ENCODE results near the gene NAT8.
"Not testable (repeated sequence)": the region's sequence is repeated elsewhere in the genome, so short reads cannot be mapped to it uniquely, and the experiment has no call there.

Gene NAT8

DNA sequence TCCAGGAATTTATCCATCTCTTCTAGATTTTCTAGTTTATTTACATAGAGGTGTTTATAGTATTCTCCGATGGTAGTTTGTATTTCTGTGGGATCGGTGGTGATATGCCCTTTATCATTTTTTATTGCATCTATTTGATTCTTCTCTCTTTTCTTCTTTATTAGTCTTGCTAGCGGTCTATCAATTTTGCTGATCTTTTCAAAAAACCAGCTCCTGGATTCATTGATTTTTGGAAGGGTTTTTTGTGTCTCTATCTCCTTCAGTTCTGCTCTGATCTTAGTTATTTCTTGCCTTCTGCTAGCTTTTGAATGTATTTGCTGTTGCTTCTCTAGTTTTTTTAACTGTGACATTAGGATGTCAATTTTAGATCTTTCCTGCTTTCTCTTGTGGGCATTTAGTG is 25.0 kb upstream of the NAT8 start:
- H3K27ac ChIP-seq (ENCODE audit: low read depth, low read length); H3K27me3 ChIP-seq (ENCODE audit: control insufficient read depth, insufficient read depth, low read length); H3K36me3 ChIP-seq (ENCODE audit: control insufficient read depth, insufficient read depth, low read length); H3K4me1 ChIP-seq (ENCODE audit: control insufficient read depth, insufficient read depth, low read length); H3K9ac ChIP-seq (ENCODE audit: low read length); H3K4me3 ChIP-seq (ENCODE audit: low read length): not testable (repeated sequence)

DNA sequence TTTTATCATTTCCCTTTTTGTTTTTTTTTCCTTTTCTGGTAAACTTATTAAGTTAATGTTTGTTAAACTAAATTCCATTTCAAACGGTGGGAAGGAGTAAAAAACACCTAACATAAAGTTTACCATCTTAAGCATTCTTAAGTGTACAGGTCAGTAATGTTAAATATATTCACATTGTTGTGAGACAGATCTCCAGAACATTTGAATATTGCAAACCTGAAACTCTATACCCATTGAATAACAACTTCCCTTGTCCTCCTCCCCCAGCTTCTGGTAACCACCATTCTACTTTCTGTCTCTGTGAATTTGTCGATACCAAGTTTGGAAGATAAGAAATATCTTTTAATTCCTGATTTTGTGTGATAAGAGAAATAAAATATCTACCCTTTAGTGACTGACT is 12.0 kb upstream of the NAT8 start:
- no peaks in the 10 kb centered on the region for H3K36me3 ChIP-seq (ENCODE audit: control insufficient read depth, insufficient read depth, low read length)
- H3K4me1 ChIP-seq (ENCODE audit: control insufficient read depth, insufficient read depth, low read length) = no peaks in the 10 kb centered on the region
- no peak overlapping the region for H3K4me3 ChIP-seq (ENCODE audit: low read length)
- no peaks in the 10 kb centered on the region for H3K27me3 ChIP-seq (ENCODE audit: control insufficient read depth, insufficient read depth, low read length)
- no peak overlapping the region for H3K27ac ChIP-seq (ENCODE audit: low read depth, low read length)
- no peak overlapping the region for H3K9ac ChIP-seq (ENCODE audit: low read length)

DNA sequence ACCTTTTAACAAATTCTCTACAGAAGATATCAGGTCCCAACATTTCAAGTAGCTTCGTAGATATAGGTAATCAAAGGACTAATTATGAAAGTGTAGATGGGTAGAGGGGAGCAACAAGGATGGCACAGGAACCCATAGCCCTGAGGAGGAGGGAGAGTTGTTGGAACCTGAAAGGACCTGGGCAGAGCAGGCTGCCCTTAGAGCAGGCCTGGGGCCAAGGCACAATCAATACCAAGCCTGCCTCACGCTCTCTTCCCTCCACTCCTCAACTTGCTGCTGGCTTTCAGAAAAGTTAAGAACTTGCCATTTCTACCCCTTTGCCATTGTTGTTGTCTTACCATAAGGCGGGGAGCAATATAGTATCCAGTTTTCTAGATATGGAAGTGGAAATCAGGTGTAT is 10.1 kb upstream of the NAT8 start:
- no peaks in the 10 kb centered on the region for H3K36me3 ChIP-seq (ENCODE audit: control insufficient read depth, insufficient read depth, low read length)
- H3K9ac ChIP-seq (ENCODE audit: low read length) = no peak overlapping the region
- H3K4me1 ChIP-seq (ENCODE audit: control insufficient read depth, insufficient read depth, low read length) = no peaks in the 10 kb centered on the region
- H3K4me3 ChIP-seq (ENCODE audit: low read length) = no peak overlapping the region
- H3K27me3 ChIP-seq (ENCODE audit: control insufficient read depth, insufficient read depth, low read length) = no peaks in the 10 kb centered on the region
- no peak overlapping the region for H3K27ac ChIP-seq (ENCODE audit: low read depth, low read length)

DNA sequence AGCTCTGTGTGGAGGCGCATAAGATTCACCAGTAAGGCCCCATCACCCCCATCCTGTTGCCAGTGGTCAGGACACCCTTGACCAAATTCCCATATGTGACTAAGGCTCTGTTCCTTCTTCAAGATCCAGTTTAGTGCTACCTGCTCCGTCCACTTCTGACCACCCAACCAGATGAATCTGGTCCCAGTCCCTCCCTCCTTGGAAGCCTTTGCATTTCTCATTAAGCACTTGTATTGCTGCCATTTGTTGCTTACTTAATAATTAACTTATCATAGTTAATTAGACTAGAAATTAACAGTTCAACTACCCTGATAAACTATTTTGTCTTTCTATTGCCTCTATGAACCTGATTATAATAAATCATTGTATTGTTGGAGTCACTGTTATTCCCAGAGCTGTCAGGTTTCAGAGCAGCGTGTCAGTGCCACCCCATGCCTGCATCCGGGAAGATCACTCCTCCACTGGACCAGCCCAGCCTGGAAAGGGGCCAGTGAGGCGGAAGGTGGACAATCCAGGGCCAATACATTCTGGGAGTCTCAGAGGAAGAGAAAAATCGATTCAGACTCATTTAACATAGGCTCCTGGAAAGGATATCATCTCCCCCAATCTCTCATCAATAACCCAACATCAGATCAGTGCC is 9.5 kb upstream of the NAT8 start:
- Histone ChIP-seq H3K27ac (ENCODE audit: low read depth, low read length) (no peak overlapping the region), H3K4me3 (ENCODE audit: low read length) (no peak overlapping the region), H3K9ac (ENCODE audit: low read length) (no peak overlapping the region), H3K27me3 (ENCODE audit: control insufficient read depth, insufficient read depth, low read length) (no peaks in the 10 kb centered on the region), H3K4me1 (ENCODE audit: control insufficient read depth, insufficient read depth, low read length) (no peaks in the 10 kb centered on the region), H3K36me3 (ENCODE audit: control insufficient read depth, insufficient read depth, low read length) (no peaks in the 10 kb centered on the region)

DNA sequence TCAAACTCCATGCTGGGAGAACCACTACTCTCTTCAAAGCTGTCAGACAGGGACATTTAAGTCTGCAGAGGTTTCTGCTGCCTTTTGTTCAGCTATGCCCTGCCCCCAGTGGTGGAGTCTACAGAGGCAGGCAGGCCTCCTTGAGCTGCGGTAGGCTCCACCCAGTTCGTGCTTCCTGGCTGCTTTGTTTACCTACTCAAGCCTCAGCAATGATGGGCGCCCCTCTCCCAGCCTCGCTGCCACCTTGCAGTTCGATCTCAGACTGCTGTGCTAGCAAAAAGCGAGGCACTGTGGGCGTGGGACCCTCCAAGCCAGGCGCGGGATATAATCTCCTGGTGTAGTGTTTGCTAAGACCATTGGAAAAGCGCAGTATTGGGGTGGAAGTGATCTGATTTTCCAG is 5.5 kb upstream of the NAT8 start:
- not testable (repeated sequence) for H3K4me3 ChIP-seq (ENCODE audit: low read length); H3K27ac ChIP-seq (ENCODE audit: low read depth, low read length)

DNA sequence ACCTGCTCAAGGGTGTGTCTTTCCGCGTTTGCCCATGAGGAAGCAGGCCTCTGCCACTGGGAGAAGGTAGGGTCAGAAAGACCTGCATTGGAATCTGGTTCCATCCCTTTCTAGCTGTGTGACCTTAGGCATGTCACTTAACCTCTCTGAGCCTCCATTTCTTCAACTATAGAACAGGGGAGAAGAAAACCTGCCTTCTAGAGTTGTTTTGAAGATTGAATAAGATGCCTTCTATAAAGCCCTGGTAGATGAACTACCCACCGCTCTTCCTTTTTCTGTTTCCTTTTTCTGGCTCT is 507 bp downstream of the NAT8 start:
- Histone ChIP-seq H3K4me1 (ENCODE audit: control insufficient read depth, insufficient read depth, low read length) (no peaks in the 10 kb centered on the region), H3K9ac (ENCODE audit: low read length) (no peak overlapping the region), H3K27me3 (ENCODE audit: control insufficient read depth, insufficient read depth, low read length) (no peaks in the 10 kb centered on the region), H3K27ac (ENCODE audit: low read depth, low read length) (no peak overlapping the region), H3K4me3 (ENCODE audit: low read length) (no peak overlapping the region), H3K36me3 (ENCODE audit: control insufficient read depth, insufficient read depth, low read length) (no peaks in the 10 kb centered on the region)

More for the DNA sequence above, 5.5 kb upstream of the NAT8 start:
- H3K27me3 ChIP-seq (ENCODE audit: control insufficient read depth, insufficient read depth, low read length); H3K9ac ChIP-seq (ENCODE audit: low read length); H3K4me1 ChIP-seq (ENCODE audit: control insufficient read depth, insufficient read depth, low read length); H3K36me3 ChIP-seq (ENCODE audit: control insufficient read depth, insufficient read depth, low read length): not testable (repeated sequence)

DNA sequence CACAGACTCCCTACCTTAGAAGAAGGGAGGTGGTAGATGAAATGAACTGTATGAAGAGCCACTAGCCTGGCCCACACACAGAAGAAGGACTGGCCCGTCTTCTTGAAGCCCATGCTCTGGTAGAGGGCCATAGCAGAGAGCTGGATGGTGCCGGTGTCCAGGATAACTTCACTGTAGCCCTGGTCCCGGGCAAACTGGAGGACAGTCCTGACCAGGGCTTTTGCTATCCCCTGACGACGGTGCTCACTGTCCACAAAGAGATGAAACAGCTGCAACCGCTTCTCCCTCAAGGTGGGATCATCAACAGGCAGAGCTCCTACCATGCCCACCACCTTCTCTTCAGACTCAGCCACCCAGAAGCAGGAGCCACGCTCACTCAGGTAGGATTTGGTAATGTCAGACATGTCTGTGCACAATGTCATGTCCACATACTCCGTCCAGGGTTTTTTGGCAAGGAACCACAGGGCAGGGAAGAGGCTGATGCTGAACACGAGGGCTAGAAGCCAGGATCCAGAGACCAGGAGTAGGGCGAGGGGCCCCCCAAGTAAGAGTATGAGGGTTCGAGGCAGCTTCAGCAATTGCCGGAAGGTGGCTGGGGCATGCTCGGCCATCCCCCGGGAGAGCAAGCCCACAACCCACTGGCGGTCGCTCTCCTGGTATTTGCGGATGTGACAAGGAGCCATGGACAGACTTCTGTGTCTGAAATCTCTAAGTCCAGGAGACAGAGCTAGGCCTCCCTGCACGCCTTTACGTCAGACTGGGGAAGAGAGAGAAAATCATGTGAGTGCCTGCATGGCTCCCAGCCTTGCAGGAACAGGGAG is 1.1 kb downstream of the NAT8 start:
- H3K27ac ChIP-seq (ENCODE audit: low read depth, low read length) = no peak overlapping the region
- no peaks in the 10 kb centered on the region for H3K4me1 ChIP-seq (ENCODE audit: control insufficient read depth, insufficient read depth, low read length)
- H3K9ac ChIP-seq (ENCODE audit: low read length) = no peak overlapping the region
- H3K36me3 ChIP-seq (ENCODE audit: control insufficient read depth, insufficient read depth, low read length) = no peaks in the 10 kb centered on the region
- no peak overlapping the region for H3K4me3 ChIP-seq (ENCODE audit: low read length)
- no peaks in the 10 kb centered on the region for H3K27me3 ChIP-seq (ENCODE audit: control insufficient read depth, insufficient read depth, low read length)

DNA sequence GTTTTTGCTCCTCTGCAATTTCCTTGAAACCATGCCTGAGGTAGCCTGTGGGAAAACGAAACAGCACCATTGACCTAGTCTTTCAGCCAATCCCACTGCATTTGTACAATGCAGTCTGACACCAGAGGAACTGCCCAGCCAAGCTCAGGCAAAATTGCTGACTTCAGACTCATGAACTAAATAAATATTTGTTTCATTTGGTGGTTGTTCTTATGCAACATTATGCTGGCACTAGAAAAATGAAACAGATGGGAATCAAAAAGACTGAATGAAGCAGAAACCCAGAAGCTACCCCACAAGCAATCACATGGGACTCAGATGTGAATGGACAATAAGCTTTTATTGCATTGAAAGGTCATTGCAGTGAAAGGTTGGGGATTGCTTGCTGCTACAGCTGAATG is 1.7 kb downstream of the NAT8 start:
- no peak overlapping the region for H3K9ac ChIP-seq (ENCODE audit: low read length)
- H3K27me3 ChIP-seq (ENCODE audit: control insufficient read depth, insufficient read depth, low read length) = no peaks in the 10 kb centered on the region
- no peak overlapping the region for H3K27ac ChIP-seq (ENCODE audit: low read depth, low read length)
- H3K4me1 ChIP-seq (ENCODE audit: control insufficient read depth, insufficient read depth, low read length) = no peaks in the 10 kb centered on the region
- no peaks in the 10 kb centered on the region for H3K36me3 ChIP-seq (ENCODE audit: control insufficient read depth, insufficient read depth, low read length)
- H3K4me3 ChIP-seq (ENCODE audit: low read length) = no peak overlapping the region

DNA sequence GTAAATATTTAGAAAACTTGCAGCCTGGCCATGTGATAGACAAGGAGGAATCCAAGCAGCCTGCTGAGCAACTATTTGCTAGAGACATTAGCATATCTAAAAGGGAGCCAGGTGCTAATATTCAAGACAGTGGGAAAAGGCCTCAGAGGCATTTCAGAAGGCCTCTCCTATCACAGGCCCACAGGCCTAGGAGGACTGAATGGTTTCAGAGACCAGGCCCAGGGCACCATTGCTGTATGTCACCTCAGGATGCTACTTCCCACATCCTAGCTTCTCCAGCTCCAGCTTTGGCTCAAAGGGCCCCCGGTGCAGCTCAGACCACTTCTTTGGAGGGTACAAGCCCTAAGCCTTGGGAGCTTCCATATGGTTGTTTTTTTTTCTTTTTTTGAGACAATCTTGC is 3.8 kb downstream of the NAT8 start:
- Histone ChIP-seq H3K4me1 (ENCODE audit: control insufficient read depth, insufficient read depth, low read length) (no peaks in the 10 kb centered on the region), H3K27ac (ENCODE audit: low read depth, low read length) (no peak overlapping the region), H3K36me3 (ENCODE audit: control insufficient read depth, insufficient read depth, low read length) (no peaks in the 10 kb centered on the region), H3K27me3 (ENCODE audit: control insufficient read depth, insufficient read depth, low read length) (no peaks in the 10 kb centered on the region), H3K9ac (ENCODE audit: low read length) (no peak overlapping the region), H3K4me3 (ENCODE audit: low read length) (no peak overlapping the region)

DNA sequence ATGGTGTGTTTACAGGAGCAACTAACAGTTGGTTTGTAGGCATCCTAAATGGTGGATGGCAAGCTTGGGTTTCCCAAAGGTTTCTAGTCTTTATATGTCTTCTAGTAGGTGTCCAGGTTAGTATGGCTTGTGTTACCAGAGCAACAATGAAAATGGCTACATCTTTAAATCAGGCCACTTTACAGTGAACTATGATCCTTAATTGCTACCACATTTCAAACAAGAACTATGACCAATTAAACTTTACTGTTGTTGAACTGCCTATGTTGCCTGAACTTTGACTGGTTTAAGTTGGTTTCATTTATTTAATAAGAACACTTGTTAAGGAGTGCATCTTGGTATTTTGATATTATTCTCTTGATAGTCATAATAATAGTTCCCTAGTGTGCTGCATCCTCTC is 5.2 kb downstream of the NAT8 start:
- not testable (repeated sequence) for H3K27me3 ChIP-seq (ENCODE audit: control insufficient read depth, insufficient read depth, low read length); H3K9ac ChIP-seq (ENCODE audit: low read length); H3K36me3 ChIP-seq (ENCODE audit: control insufficient read depth, insufficient read depth, low read length); H3K27ac ChIP-seq (ENCODE audit: low read depth, low read length); H3K4me1 ChIP-seq (ENCODE audit: control insufficient read depth, insufficient read depth, low read length); H3K4me3 ChIP-seq (ENCODE audit: low read length)

DNA sequence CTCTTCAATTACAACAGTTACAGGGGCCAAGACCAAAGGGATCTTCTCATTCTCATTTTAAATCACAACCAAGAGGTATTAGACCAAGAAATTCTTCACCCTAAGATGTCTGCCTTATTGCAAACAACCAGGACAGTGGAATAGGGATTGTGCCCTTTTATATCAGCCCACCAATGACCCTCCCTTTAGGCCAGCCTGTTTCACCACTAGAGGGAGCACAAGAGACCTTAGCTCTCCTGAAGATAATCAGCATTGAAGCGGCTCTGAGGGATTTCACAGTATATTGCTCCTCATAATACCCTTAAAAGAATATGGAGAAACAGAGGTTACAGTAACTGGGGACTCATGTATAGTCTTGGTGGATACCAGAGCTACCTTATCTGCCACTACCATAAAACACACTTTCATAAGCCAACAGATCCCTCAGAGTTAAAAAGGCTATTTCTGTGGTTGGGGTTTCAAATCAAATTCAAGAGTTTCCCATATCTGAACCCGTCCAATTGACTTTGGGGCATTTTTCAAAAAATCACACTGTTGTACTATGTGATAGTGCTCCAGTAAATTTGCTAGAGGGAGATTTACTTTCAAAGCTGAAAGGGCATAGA is 11.5 kb downstream of the NAT8 start:
- not testable (repeated sequence) for H3K4me3 ChIP-seq (ENCODE audit: low read length); H3K36me3 ChIP-seq (ENCODE audit: control insufficient read depth, insufficient read depth, low read length); H3K27me3 ChIP-seq (ENCODE audit: control insufficient read depth, insufficient read depth, low read length); H3K9ac ChIP-seq (ENCODE audit: low read length); H3K27ac ChIP-seq (ENCODE audit: low read depth, low read length); H3K4me1 ChIP-seq (ENCODE audit: control insufficient read depth, insufficient read depth, low read length)

DNA sequence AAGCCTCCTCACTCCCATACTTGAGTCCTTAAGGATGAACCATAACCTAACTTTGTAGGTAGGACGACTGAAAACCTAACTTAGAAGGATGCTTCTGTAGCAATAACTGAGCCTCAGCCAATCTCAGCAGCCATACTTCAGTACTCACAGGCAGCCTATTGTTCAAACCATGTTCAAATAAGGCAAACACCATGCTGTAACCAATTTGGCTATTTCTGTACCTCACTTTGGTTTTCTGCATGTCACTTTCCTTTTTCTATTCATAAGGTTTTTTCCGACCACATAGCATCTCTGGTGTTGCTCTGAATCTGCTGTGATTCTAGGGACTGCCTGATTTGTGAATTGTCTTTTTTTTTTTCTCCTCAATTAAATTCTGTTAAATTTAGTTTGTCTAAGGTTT is 13.7 kb downstream of the NAT8 start:
- H3K4me3 ChIP-seq (ENCODE audit: low read length); H3K9ac ChIP-seq (ENCODE audit: low read length); H3K27ac ChIP-seq (ENCODE audit: low read depth, low read length); H3K27me3 ChIP-seq (ENCODE audit: control insufficient read depth, insufficient read depth, low read length); H3K36me3 ChIP-seq (ENCODE audit: control insufficient read depth, insufficient read depth, low read length); H3K4me1 ChIP-seq (ENCODE audit: control insufficient read depth, insufficient read depth, low read length): not testable (repeated sequence)

DNA sequence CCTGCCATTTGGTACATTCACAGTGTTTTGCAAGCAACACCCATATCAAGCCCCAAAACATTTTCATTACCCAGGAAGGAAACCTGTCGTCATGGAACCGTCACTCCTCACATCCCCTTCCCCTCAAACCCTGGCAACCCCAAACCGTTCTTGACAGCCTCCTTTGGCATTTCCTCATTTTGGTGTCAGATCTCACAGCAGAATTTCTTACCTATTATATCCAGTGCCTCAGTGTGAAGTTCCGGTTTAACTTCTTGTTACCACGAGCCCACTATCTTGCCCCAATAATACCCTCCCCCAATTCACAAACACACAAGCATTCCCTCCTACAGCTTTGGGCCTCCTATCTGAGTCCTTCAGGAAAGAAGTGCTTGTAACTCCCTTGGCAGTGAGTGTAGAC is 16.0 kb downstream of the NAT8 start:
- H3K9ac ChIP-seq (ENCODE audit: low read length); H3K4me3 ChIP-seq (ENCODE audit: low read length); H3K27ac ChIP-seq (ENCODE audit: low read depth, low read length); H3K4me1 ChIP-seq (ENCODE audit: control insufficient read depth, insufficient read depth, low read length); H3K36me3 ChIP-seq (ENCODE audit: control insufficient read depth, insufficient read depth, low read length); H3K27me3 ChIP-seq (ENCODE audit: control insufficient read depth, insufficient read depth, low read length): not testable (repeated sequence)
